ENCODE results near the gene DDIT3.
"Not testable (repeated sequence)": the region's sequence is repeated elsewhere in the genome, so short reads cannot be mapped to it uniquely, and the experiment has no call there.

Gene DDIT3

DNA sequence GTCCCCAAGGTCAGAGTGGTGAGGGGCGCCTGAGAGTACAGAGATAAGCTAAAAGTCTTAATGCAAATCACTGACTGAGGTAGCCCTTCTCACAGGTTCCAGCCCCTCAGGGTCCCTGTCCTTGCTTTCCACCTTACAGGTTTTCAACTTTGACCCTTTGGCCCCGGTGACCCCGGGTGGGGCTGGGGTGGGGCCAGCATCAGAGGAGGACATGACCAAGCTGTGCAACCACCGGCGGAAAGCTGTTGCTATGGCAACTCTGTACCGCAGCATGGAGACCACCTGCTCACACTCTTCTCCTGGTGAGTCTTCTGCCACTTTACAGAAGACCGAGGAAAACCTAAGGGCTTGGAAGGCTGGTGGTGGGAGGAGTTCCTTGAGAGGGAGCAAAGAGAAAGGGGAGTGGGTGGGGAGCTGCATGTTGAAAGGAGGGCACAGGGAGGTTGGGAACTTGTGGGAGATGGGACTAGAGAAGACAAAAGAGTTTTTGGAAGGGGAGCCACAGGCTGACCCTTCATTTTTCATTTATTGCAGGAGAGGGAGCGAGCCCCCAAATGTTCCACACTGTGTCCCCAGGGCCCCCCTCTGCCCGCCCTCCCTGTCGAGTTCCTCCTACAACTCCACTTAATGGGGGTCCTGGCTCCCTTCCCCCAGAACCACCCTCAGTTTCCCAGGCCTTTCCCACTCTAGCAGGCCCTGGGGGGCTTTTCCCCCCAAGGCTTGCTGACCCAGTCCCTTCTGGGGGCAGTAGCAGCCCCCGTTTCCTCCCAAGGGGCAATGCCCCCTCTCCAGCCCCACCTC is 4.7 kb upstream of the DDIT3 start:
- no peak for DNase-seq

GRCh38 chr12:57523706-57524614 is 3.6 kb upstream of the DDIT3 start:
- DNase-seq = no peak

DNA sequence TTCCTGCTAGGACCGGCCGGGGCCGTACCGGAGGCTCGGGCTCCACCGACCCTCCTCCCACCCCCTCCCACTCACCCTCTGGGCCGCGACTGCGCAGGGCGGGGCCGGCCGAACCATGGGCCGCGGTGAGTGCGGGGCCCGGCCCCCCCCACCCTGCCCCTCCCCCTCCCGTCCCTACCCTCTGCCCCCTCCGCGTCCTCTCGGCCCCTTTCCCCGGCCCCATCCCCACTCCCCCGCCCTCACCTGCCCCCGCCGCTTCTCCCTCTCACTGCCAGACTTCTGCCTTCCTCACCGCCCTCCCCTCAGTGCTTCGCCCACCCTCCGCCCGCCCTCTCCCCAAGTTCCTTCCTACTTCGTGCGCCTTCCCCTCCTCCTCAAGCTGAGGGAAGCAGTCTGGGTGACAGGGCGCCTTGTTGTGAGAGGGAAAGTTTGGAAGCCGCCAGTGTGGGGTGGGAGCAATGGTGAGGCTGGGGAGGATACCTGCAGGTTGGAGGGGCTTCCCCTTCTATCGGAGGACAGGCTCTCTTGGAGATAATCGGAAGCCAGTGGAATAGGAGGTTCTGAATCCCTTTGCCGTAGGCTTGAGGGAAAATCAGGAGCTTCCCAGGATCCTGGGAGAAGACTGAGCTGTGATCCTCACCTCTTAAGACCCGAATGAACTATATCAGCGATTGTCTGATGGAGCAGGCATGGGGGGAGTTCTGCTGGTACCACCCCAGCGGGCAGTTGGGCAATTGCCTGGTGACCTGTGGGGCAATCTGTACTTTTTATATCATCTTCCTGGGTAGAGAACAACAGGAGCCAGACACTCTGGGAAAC is 2.8 kb upstream of the DDIT3 start:
- peak; percentile 87 for DNase-seq

DNA sequence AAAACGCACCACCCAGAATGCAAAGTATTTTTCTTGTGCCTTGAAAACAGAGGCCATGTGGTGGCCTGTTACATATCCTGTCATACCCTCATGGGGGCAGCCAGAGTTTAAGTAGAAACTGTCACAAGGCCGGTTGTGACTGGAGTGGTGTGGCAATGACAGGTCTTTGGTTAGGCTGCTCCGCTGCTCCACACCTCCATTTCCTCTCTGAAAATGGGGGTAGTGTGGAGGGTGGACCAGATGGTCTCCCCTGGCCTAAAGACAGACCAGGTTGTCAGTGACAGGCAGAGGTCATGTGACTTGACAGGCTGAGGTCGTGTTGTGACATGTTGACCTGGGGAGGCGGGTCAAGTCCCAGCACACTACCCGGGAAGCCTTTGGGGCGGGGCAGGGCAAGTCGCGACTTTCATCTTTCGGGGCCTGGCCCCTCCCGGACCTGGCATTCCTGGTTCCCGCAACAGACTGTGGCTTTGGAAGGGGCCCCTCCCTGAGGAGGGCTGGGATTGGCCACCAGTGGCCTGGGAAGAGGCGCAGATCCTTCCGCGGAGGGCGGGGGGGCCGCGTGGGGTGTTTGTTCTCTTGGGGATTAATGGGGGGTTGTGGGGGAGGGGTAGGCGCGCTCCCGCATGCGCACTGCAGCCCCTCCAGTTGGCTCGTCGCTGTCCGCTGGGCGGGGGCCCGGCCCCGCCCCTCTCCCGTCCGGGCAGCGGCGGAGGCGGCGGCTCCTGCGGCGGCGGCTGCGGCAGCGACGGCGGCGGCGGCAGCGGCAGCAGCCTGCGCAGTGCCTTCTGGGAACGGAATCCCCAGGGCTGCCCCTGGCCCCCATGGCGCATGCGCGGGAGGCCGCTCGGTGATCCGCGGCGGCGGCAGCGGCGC is 1.9 kb upstream of the DDIT3 start, which contains the start of gene MBD6:
MBD6 (plus strand) TSS at position 814 of the 876 bp plus-strand sequence. CDS start 1,480 bp downstream, outside the sequence.
- DNase-seq = peak; percentile 94

GRCh38 chr12:57521525-57522010 is 1.3 kb upstream of the DDIT3 start:
- DNase-seq = peak; percentile 67

DNA sequence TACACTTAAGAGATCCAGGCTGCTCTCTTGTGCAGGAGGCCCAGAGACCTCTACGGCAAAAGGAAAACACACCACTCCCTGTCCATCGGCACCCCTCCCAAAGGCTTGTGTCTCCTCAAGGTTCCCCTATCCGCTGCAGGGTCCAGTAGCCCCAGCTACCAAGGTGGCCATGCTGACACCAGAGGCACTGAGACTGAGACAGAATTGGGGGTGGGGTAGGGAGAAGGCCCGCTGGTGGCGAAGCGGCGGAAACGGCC is 590 bp downstream of the DDIT3 start:
- DNase-seq = peak; percentile 76

DNA sequence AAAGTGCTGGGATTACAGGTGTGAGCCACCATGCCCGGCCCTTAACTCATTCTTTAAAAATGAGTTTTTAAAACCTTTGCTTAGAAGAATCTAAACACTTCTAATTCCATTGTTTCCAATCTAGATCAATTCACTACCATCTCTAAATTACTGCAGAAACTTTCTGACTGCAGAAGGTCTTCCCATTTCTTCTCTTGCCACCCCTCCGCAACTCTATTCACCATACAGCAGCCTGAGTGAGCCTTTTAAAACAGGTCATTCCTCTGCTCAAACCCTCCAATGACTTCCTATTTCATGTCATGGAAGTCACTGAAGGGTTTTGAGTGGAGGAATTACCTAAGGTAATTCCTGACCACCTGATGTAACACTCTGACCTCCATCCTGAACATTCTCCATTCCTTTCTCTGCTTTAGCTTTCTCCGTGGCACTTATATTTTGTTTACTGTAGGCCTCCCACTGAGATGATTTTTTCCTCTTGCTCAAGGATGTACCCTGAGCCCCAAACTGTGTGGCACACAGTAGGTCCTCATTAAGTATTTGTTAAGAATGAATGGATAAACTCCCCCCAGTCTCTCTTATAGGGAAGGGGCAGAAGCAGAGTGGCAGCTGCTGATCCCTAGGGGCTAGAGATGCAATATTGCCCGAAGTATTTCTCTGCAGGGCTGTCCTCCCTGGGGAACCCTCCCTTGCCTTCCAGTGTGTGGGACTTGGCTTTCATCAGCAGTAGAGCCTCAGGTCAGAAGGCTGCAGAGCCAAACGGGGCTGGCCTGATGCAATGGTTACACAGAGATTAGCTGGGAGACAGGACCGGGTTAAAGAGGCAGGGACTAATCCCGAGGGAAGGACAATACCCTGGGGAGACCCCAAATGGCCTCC is 1.2 kb downstream of the DDIT3 start:
- no peak for DNase-seq

- DNase-seq = no peak
Measured at GRCh38 chr12:57518176-57518919, 2.0 kb downstream of the DDIT3 start.

GRCh38 chr12:57517718-57518117 is 2.6 kb downstream of the DDIT3 start:
- not testable (repeated sequence) for DNase-seq

- no peak for DNase-seq
Measured at GRCh38 chr12:57517187-57517586, 3.1 kb downstream of the DDIT3 start.

DNA sequence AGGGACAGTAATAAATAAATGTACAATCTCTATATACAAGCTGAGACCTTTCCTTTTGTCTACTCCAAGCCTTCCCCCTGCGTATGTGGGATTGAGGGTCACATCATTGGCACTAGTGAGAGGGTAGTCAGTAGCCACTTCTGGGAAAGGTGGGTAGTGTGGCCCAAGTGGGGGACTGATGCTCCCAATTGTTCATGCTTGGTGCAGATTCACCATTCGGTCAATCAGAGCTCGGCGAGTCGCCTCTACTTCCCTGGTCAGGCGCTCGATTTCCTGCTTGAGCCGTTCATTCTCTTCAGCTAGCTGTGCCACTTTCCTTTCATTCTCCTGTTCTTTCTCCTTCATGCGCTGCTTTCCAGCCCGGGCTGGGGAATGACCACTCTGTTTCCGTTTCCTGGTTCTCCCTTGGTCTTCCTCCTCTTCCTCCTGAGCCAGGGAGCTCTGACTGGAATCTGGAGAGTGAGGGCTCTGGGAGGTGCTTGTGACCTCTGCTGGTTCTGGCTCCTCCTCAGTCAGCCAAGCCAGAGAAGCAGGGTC is 3.6 kb downstream of the DDIT3 start:
- DNase-seq = no peak

- DNase-seq = no peak
Measured at GRCh38 chr12:57515934-57516541, 4.3 kb downstream of the DDIT3 start.

- no peak for DNase-seq
Measured at GRCh38 chr12:57515408-57515933, 4.8 kb downstream of the DDIT3 start.

DNA sequence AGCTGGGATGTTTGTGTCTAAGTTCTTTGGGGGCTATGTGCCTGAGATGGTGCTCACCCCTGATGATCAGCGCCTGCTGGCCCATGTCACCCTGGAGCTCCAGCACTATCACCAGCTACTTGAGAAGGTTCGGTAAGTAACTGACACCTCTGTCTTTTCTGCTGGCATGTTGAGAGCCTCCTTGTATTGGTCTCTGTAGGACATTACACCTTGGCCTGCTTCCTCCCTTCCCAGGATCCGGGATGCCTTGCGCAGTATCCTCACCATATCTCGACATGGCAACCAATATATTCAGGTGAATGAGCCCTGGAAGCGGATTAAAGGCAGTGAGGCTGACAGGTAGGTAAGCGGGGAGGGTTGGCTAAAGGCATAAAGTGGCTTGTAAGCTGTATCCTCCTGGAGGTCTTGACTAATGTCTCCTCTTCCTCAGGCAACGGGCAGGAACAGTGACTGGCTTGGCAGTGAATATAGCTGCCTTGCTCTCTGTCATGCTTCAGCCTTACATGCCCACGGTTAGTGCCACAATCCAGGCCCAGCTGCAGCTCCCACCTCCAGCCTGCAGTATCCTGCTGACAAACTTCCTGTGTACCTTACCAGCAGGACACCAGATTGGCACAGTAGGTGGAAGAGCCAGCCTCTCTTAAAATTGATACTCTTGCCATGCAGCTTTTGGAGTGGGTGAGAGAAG is 5.5 kb downstream of the DDIT3 start:
- DNase-seq = no peak

GRCh38 chr12:57514246-57514645 is 6.1 kb downstream of the DDIT3 start:
- not testable (repeated sequence) for DNase-seq

- DNase-seq = not testable (repeated sequence)
Measured at GRCh38 chr12:57513677-57514076, 6.6 kb downstream of the DDIT3 start.

- DNase-seq = no peak
Measured at GRCh38 chr12:57513266-57513665, 7.0 kb downstream of the DDIT3 start.

- no peak for DNase-seq
Measured at GRCh38 chr12:57512665-57513064, 7.6 kb downstream of the DDIT3 start.
